Measurements from ENCODE around the gene SLA2.
"Not testable (repeated sequence)": the region's sequence is repeated elsewhere in the genome, so short reads cannot be mapped to it uniquely, and the experiment has no call there.

The SLA2 gene

GRCh38 chr20:36644706-36645095 lies 1.3 kb downstream of the SLA2 start:
- no peak for DNase-seq

- no peak for DNase-seq
These were observed 1.8 kb downstream of the SLA2 start for GRCh38 chr20:36644032-36644705.

DNA sequence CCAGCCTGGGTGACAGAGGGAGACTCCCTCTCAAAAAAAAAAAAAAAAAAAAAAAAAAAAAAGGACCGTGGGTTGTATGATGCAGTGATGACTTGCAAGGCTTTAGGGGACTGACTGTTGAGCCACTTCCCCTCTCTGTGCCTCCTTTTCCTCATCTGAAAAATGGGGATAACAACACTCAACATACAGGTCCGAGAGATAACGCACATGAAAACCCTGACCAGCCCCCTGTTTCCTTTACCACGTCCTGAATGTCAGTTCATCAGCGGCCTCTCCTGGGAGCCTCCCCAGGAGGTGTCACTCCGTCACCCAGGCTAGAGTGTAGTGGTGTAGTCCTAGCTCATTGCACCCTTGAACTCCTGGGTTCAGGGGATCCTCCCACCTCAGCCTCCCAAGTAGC lies 3.9 kb downstream of the SLA2 start:
- DNase-seq: peak in 3 of 4 experiments; percentile 33 to 59 (median 37)

DNA sequence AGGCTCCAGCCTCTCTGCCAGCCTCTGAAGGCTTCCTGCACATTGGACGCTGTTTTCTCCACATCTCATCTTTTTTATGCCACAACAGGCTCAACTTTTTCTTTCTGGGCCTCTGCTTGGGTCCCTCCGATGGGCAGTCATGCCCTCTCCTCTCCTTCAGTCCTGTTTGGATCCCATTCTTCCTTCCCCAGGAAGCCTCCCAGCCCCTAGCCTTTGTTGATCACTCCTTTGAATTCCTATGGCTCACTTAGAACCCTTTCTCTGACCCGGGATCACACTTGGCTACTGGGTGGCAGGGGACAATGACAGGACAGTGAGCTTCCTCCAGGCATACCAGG lies 4.5 kb downstream of the SLA2 start:
- DNase-seq: no peak

- peak in 1 of 4 experiments; percentile 20 for DNase-seq
These were observed 7.1 kb downstream of the SLA2 start for GRCh38 chr20:36638876-36639400.

- no peak for DNase-seq
These were observed 11.7 kb downstream of the SLA2 start for GRCh38 chr20:36634342-36634741.

GRCh38 chr20:36633285-36633772 lies 12.7 kb downstream of the SLA2 start:
- no peak for DNase-seq

GRCh38 chr20:36632487-36633284 lies 13.3 kb downstream of the SLA2 start:
- no peak for DNase-seq

- DNase-seq: no peak
These were observed 13.9 kb downstream of the SLA2 start for GRCh38 chr20:36632147-36632486.

GRCh38 chr20:36631646-36632045 lies 14.3 kb downstream of the SLA2 start:
- peak in 3 of 4 experiments; percentile 6 to 28 (median 21) for DNase-seq

- DNase-seq: peak in 3 of 4 experiments; percentile 25 to 39 (median 32)
These were observed 16.0 kb downstream of the SLA2 start for GRCh38 chr20:36629719-36630681.

DNA sequence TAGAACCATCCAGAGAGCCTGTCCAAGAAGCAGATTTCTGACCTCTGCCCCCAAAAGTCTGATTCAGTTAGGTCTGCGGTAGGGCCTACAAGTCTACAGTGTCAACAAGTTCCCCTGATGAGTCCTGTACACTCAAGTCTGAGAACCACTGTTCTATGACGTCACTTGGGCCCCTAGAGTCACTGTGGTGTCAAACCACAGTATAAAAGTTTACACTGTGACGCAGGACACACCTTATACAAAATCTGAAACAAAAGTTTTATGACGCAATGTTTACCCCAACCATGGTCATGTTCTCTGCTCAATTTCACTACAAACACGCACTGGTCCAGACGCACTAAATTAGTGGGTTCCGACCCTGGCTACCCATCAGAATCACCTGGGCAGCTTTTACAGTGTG lies 17.9 kb downstream of the SLA2 start:
- DNase-seq: no peak

DNA sequence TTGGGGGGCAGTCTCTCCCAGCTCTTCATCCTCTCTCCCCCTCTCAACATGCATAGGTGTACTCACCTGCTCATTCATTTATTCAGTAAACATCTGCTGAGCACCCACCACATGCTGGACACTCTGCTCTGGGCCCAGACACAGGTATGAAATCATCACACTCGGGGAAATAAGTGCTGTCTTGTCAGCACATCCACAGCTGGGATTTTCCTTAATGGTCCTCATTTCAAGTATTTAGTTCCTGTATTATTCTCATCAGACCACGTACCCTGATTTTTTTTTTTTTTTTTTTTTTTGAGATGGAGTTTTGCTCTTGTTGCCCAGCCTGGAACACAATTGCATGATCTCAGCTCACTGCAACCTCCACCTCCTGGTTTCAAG lies 21.1 kb downstream of the SLA2 start:
- DNase-seq: no peak

- DNase-seq: no peak
These were observed 21.7 kb downstream of the SLA2 start for GRCh38 chr20:36624068-36624943.

- DNase-seq: no peak
These were observed 22.6 kb downstream of the SLA2 start for GRCh38 chr20:36623444-36623843.

DNA sequence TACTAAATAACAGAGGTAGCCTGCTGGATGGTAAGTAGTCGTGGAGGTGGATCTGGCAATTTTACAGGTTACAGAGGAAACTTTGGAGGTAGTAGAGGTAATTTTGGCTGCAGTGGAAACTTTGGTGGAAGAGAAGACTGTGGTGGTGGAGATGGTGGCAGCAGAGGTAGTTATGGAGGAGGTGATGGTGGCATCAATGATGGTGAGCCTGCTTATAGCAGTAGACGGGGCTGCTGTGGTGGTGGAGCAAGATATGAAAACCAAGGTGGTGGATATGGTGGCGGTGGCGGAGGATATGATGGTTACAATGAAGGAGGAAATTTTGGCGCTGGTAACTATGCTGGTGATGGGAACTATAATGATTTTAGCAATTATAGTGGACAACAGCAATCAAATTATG lies 25.1 kb downstream of the SLA2 start:
- no peak for DNase-seq

- no peak for DNase-seq
These were observed 31.0 kb downstream of the SLA2 start for GRCh38 chr20:36614781-36615557.

GRCh38 chr20:36613974-36614373 lies 32.0 kb downstream of the SLA2 start:
- no peak for DNase-seq

DNA sequence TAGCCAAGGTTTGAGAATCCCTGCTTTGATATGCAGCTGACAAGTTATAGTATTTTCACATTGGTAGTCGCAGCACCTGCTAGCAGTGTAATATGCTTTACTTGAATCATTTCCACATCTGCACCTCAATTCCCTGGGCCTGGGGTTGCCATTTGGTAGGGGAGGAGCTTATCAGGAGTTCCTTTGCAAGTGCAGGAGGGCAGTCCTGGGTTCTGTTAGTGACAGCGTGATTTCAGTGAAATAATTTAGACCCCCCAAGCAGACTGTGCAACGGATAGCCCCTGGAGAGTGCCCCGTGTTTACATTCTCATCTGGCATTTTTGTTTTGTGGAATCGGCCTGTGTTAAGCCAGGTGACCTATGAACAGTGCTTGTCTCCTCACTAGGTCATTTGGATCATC lies 34.4 kb downstream of the SLA2 start:
- DNase-seq: no peak

GRCh38 chr20:36608388-36608728 lies 37.6 kb downstream of the SLA2 start:
- not testable (repeated sequence) for DNase-seq

Measured in suppressor macrophage (primary cell).